Osteocyte (in vitro differentiated cells): ENCODE data around the gene ZNF683. TPM values are rescaled to one million over a fixed set of nuclear protein-coding genes. Genes with fewer than 3 reads are reported as not detected.
"Not testable (repeated sequence)": the region's sequence is repeated elsewhere in the genome, so short reads cannot be mapped to it uniquely, and the experiment has no call there.

ENCODE experiments used
- DNase-seq: peaks from one replicate; pipeline ENCODE4 v3.0.0; 2021; ENCODE audit warnings: mixed read lengths; ENCODE audit not compliant: unreplicated experiment; ENCODE audit errors: extremely low spot score
- H3K27ac Mint-ChIP-seq: one replicate; pipeline ENCODE4 v1.8.0; 2021; ENCODE audit warnings: mild to moderate bottlenecking, mixed read lengths; ENCODE audit not compliant: unreplicated experiment
- H3K27me3 Mint-ChIP-seq: one replicate; pipeline ENCODE4 v1.8.0; 2021; ENCODE audit warnings: mixed read lengths; ENCODE audit not compliant: unreplicated experiment
- H3K36me3 Mint-ChIP-seq: one replicate; pipeline ENCODE4 v1.8.0; 2021; ENCODE audit warnings: mixed read lengths; ENCODE audit not compliant: unreplicated experiment
- H3K4me1 Mint-ChIP-seq: one replicate; pipeline ENCODE4 v1.8.0; 2021; ENCODE audit warnings: mixed read lengths; ENCODE audit not compliant: unreplicated experiment
- H3K4me3 Mint-ChIP-seq: one replicate; pipeline ENCODE4 v1.8.0; 2021; ENCODE audit warnings: mild to moderate bottlenecking, moderate library complexity, mixed read lengths; ENCODE audit not compliant: unreplicated experiment
- H3K9me3 Mint-ChIP-seq: one replicate; pipeline ENCODE4 v1.8.0; 2021; ENCODE audit warnings: mixed read lengths; ENCODE audit not compliant: unreplicated experiment
- total RNA-seq: library from RNA; stranded (reverse); gene quantifications from 2 replicates; pipeline ENCODE4 v1.2.1, GENCODE V29; 2021
- TF ChIP-seq, protein P1 (sequence below): fragments of 200-600 bp; sonication (generic); IDR thresholded peaks from 2 replicates; pipeline ENCODE4 v1.5.0; 2021; ENCODE audit warnings: antibody characterized with exemption, mild to moderate bottlenecking, moderate library complexity

ZNF683 gene
- total RNA-seq, 1 donor from 2014 or later = not detected

DNA sequence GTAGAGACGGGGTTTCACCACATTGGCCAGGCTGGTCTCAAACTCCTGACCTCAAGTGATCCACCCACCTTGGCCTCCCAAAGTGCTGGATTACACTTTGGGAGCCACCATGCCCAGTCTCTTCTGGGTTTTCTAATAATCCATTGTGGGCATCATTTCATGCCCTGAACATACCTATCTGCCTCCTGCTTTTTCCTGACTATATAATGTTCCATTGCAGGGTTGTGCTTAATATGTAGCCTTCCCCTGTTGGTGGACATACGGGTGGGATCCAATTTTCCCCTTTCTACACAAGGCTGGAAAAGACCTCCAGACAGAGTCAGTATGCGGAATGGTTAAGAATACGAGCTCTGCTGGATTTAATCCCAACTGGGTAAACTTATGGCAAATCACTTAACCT lies 3.5 kb upstream of the ZNF683 start:
- H3K4me3 Mint-ChIP-seq = no peak overlapping the region
- no peak overlapping the region for H3K27ac Mint-ChIP-seq
- no peaks in the 10 kb centered on the region for H3K36me3 Mint-ChIP-seq
- no peak for DNase-seq
- peaks cover 23% of the 10 kb centered on the region for H3K4me1 Mint-ChIP-seq
- TF ChIP-seq, protein P1, sequence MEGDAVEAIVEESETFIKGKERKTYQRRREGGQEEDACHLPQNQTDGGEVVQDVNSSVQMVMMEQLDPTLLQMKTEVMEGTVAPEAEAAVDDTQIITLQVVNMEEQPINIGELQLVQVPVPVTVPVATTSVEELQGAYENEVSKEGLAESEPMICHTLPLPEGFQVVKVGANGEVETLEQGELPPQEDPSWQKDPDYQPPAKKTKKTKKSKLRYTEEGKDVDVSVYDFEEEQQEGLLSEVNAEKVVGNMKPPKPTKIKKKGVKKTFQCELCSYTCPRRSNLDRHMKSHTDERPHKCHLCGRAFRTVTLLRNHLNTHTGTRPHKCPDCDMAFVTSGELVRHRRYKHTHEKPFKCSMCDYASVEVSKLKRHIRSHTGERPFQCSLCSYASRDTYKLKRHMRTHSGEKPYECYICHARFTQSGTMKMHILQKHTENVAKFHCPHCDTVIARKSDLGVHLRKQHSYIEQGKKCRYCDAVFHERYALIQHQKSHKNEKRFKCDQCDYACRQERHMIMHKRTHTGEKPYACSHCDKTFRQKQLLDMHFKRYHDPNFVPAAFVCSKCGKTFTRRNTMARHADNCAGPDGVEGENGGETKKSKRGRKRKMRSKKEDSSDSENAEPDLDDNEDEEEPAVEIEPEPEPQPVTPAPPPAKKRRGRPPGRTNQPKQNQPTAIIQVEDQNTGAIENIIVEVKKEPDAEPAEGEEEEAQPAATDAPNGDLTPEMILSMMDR = no peak
- no peaks in the 10 kb centered on the region for H3K27me3 Mint-ChIP-seq
- H3K9me3 Mint-ChIP-seq = no peaks in the 10 kb centered on the region

DNA sequence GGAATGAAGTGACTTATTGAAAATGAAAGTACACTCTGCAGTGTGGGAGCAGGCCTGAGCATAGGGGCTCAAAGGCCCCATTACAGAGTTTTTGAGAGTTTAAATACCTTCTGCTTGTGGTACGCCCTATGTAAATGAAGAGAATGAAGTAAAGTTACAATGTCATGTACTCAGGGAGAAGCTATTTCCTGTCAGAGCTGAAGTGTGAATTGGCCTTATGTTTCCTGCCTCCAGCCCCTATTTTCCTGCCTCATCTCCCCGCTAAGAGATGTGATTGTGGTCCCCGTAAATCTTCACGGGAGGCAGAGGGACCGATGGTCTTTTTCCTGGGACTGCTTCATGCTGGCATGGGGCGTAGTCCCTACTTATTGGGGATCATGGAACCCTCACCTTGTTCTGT lies 2.5 kb upstream of the ZNF683 start:
- Mint-ChIP-seq H3K27me3 (no peaks in the 10 kb centered on the region), H3K4me3 (no peak overlapping the region), H3K27ac (no peak overlapping the region), H3K4me1 (peaks cover 23% of the 10 kb centered on the region), H3K36me3 (no peaks in the 10 kb centered on the region), H3K9me3 (no peaks in the 10 kb centered on the region)
- DNase-seq = no peak
- TF ChIP-seq, protein P1 = no peak

DNA sequence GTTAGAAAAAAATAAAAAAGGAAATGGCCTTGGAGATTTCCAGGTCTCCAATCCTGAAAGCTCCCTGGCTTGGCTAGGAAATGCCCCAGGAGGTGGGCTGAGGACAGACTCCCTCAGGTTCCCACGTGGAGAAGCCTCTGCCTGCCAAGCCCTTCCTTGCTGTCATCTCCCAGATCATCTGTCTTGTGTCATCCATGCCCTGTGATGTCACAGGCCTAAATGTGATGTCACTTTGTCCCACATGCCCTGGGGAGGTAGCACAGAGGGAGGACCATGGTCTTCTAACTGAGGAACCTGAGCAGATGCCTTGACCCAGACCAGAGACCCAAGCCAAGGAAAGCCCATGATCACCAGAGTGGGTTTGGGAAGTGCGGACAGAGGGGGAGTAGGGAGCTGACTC lies 1.8 kb upstream of the ZNF683 start:
- DNase-seq, H3K9me3 Mint-ChIP-seq, H3K27me3 Mint-ChIP-seq, H3K4me3 Mint-ChIP-seq, H3K36me3 Mint-ChIP-seq, H3K27ac Mint-ChIP-seq: not testable (repeated sequence)
- peaks cover 23% of the 10 kb centered on the region for H3K4me1 Mint-ChIP-seq

DNA sequence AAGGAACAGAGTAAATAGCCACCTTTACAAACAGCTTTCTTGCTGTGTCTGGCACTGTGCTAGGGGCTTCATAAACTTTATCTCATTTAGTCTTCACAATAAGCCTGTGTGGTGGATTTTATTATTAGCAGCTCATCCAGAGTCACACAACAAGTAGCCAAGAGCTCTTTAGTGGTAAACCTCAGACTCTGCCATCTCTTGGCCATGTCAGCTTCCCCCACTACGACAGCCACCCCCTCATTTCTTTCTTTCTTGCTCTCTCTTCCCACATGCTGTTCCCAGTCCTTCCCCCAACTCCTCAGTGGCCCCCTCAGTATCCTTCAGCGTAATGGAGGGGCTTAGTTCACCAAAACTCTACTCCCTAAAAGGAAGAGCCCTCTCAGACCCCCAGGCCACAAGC lies 1.2 kb upstream of the ZNF683 start:
- H3K4me3 Mint-ChIP-seq = no peak overlapping the region
- no peaks in the 10 kb centered on the region for H3K9me3 Mint-ChIP-seq
- TF ChIP-seq, protein P1 = no peak
- no peak overlapping the region for H3K27ac Mint-ChIP-seq
- H3K36me3 Mint-ChIP-seq = no peaks in the 10 kb centered on the region
- DNase-seq = no peak
- peaks cover 22% of the 10 kb centered on the region for H3K4me1 Mint-ChIP-seq
- no peaks in the 10 kb centered on the region for H3K27me3 Mint-ChIP-seq

DNA sequence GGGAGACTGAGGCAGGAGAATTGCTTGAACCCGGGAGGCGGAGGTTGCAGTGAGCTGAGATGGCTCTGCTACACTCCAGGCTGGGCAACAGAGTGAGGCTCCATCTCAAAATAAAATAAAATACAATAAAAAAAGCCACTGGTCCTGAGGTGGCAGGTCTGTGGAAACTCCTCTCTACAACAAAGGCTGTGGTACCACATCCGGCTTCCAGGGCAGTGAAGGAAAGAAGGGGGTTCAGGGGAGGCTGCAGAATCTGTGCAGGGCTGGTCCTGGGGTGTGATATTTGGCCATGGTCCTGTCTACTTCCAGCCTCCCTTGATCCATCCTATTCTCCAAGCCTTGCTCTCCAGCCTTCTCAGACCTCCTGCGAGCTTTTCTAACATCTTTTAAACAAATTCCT lies 731 bp upstream of the ZNF683 start:
- Mint-ChIP-seq H3K4me3 (no peak overlapping the region), H3K27me3 (no peaks in the 10 kb centered on the region), H3K36me3 (no peaks in the 10 kb centered on the region), H3K27ac (no peak overlapping the region), H3K9me3 (no peaks in the 10 kb centered on the region), H3K4me1 (peaks cover 17% of the 10 kb centered on the region)
- TF ChIP-seq, protein P1 = no peak
- no peak for DNase-seq

DNA sequence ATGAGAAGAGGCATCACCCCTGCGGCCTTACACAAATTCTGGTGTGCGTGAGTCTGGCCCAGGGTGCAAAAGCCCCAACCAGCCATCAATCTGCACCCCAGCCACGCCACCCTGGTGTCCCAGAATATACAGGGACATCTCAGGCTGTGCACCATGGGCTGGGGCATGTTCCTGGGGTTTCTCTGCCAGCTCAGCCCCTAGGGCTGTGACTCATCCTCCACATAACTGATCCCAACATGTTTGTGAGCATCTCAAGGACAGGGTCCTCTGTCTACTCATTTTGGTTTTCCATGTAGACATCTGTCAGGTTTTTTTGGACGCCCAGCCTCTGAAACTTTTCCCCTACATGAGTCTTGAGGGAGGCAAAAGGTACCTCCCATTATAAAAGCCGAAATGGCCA lies 511 bp downstream of the ZNF683 start:
- Mint-ChIP-seq H3K27ac (no peak overlapping the region), H3K4me3 (no peak overlapping the region), H3K4me1 (peaks cover 6% of the 10 kb centered on the region), H3K27me3 (no peaks in the 10 kb centered on the region), H3K9me3 (no peaks in the 10 kb centered on the region), H3K36me3 (no peaks in the 10 kb centered on the region)
- TF ChIP-seq, protein P1 = no peak
- no peak for DNase-seq
